H1 (cell line): Measurements from ENCODE around the gene KRT32. TPM values are rescaled to one million over a fixed set of nuclear protein-coding genes. Genes with fewer than 3 reads are reported as not detected.

Source experiments
- CTCF ChIA-PET: fragments of 300-600 bp; sonication (Branson Sonifier 250); formaldehyde crosslinking; loops from one replicate; lab custom pipeline; 2021; ENCODE audit not compliant: partially characterized antibody; lab: Charles Lee
- POLR2A ChIA-PET: fragments of 300-600 bp; sonication (Branson Sonifier 250); formaldehyde crosslinking; loops from one replicate; lab custom pipeline; 2021; ENCODE audit warnings: inconsistent platforms; ENCODE audit not compliant: partially characterized antibody; lab: Charles Lee
- DNase-seq, 2 experiments: peaks; one replicate each; pipeline versions ENCODE4 v3.0.0 to v3.0.0-alpha.2; 2010 to 2022; ENCODE audit warnings: low spot score in 2 of 2, low read depth in 1 of 2, mixed read lengths in 1 of 2
- FAIRE-seq: peaks from 2 replicates; lab custom pipeline; 2011; peaks lifted over from hg19 to GRCh38; lab: Jason Lieb, UNC
- H2AFZ ChIP-seq: 2 replicates; pipeline ENCODE4 v1.8.1; 2012; ENCODE audit warnings: low read length, inconsistent platforms
- H2AK5ac ChIP-seq: 2 replicates; pipeline ENCODE4 v1.6.1; 2013; ENCODE audit warnings: low read depth, low read length
- H2BK120ac ChIP-seq: replicated peaks from 2 replicates; pipeline ENCODE3; 2013; ENCODE audit warnings: low read depth, low read length, inconsistent platforms
- H2BK12ac ChIP-seq: 2 replicates; pipeline ENCODE4 v1.6.1; 2013; ENCODE audit warnings: low read depth, low read length
- H2BK15ac ChIP-seq: 2 replicates; pipeline ENCODE4 v1.6.1; 2013; ENCODE audit warnings: low read length
- H2BK20ac ChIP-seq: 2 replicates; pipeline ENCODE4 v1.6.1; 2013; ENCODE audit warnings: low read length
- H2BK5ac ChIP-seq: 2 replicates; pipeline ENCODE4 v1.6.1; 2013; ENCODE audit warnings: low read depth, low read length
- H3K14ac ChIP-seq: 2 replicates; pipeline ENCODE4 v1.6.1; 2013; ENCODE audit warnings: inconsistent platforms; ENCODE audit not compliant: insufficient read length
- H3K18ac ChIP-seq: 2 replicates; pipeline ENCODE4 v1.6.1; 2013; ENCODE audit warnings: low read length; ENCODE audit errors: extremely low read depth
- H3K23ac ChIP-seq: 2 replicates; pipeline ENCODE4 v1.6.1; 2013; ENCODE audit warnings: inconsistent platforms; ENCODE audit not compliant: insufficient read length
- H3K23me2 ChIP-seq: 2 replicates; pipeline ENCODE4 v1.6.1; 2013; ENCODE audit warnings: low read depth, low read length
- H3K27ac ChIP-seq: 2 replicates; pipeline ENCODE4 v1.6.1; 2011; ENCODE audit warnings: low read depth, low read length, inconsistent platforms
- H3K27me3 ChIP-seq, 4 experiments: replicated peaks in 1 of 4; 1 replicate in 1 of 4; 2 replicates in 3 of 4; pipeline versions ENCODE4 v1.6.1 to v1.8.1; 2011 to 2013; ENCODE audit warnings: low read length in 3 of 4, mild to moderate bottlenecking in 3 of 4, inconsistent platforms in 2 of 4, mixed read lengths in 2 of 4, moderate library complexity in 1 of 4; ENCODE audit not compliant: control insufficient read depth in 3 of 4, insufficient read depth in 3 of 4; ENCODE audit errors: extremely low read depth in 1 of 4
- H3K36me3 ChIP-seq, 4 experiments: 2 replicates each; pipeline versions ENCODE4 v1.6.1 to v1.8.1; 2011 to 2013; ENCODE audit warnings: mild to moderate bottlenecking in 4 of 4, low read length in 3 of 4, moderate library complexity in 2 of 4, control low read depth in 1 of 4, inconsistent platforms in 1 of 4; ENCODE audit not compliant: insufficient read depth in 4 of 4, control insufficient read depth in 2 of 4
- H3K4ac ChIP-seq: replicated peaks from 2 replicates; pipeline ENCODE3; 2013; ENCODE audit warnings: low read length, low read depth, mixed read lengths, inconsistent platforms; ENCODE audit not compliant: insufficient read length
- H3K4me1 ChIP-seq, 4 experiments: replicated peaks in 1 of 4; 1 replicate in 1 of 4; 2 replicates in 3 of 4; pipeline versions ENCODE4 v1.6.1 to v1.8.1; 2011 to 2013; ENCODE audit warnings: low read length in 3 of 4, inconsistent platforms in 2 of 4, mixed read lengths in 1 of 4; ENCODE audit not compliant: insufficient read depth in 4 of 4, control insufficient read depth in 3 of 4
- H3K4me2 ChIP-seq, 2 experiments: 2 replicates each; pipeline versions ENCODE4 v1.6.1 to v1.8.1; 2011 to 2013; ENCODE audit warnings: low read depth in 2 of 2, low read length in 2 of 2, control low read depth in 1 of 2, inconsistent platforms in 1 of 2, mild to moderate bottlenecking in 1 of 2; ENCODE audit not compliant: insufficient read depth in 1 of 2
- H3K4me3 ChIP-seq, 4 experiments: fragments of 200-600, 300-600 bp in 1 of 4; sonication (generic), shearing (Covaris generic), sonication (Bioruptor Twin) in 1 of 4; 2 replicates each; pipeline versions ENCODE4 v1.5.1 to v1.8.1; 2011 to 2016; ENCODE audit warnings: low read length in 4 of 4, low read depth in 3 of 4, control low read depth in 2 of 4, inconsistent platforms in 2 of 4, mild to moderate bottlenecking in 2 of 4, mixed read lengths in 1 of 4, moderate library complexity in 1 of 4; ENCODE audit not compliant: insufficient read depth in 2 of 4; ENCODE audit errors: extremely low read depth in 1 of 4
- H3K56ac ChIP-seq: replicated peaks from 2 replicates; pipeline ENCODE3; 2013; ENCODE audit warnings: low read depth, mild to moderate bottlenecking, mixed read lengths, low read length, inconsistent platforms; ENCODE audit not compliant: insufficient read length
- H3K79me1 ChIP-seq: 2 replicates; pipeline ENCODE4 v1.6.1; 2013; ENCODE audit warnings: low read depth, low read length, control low read depth
- H3K79me2 ChIP-seq, 2 experiments: 2 replicates each; pipeline versions ENCODE4 v1.6.1 to v1.8.1; 2012 to 2013; ENCODE audit warnings: low read length in 2 of 2, mild to moderate bottlenecking in 2 of 2, inconsistent platforms in 1 of 2; ENCODE audit not compliant: insufficient read depth in 2 of 2, control insufficient read depth in 1 of 2
- H3K9ac ChIP-seq, 4 experiments: replicated peaks in 1 of 4; 1 replicate in 1 of 4; 2 replicates in 3 of 4; pipeline versions ENCODE4 v1.6.1 to v1.8.1; 2011 to 2013; ENCODE audit warnings: low read depth in 3 of 4, low read length in 3 of 4, control low read depth in 2 of 4, mild to moderate bottlenecking in 2 of 4, moderate library complexity in 2 of 4, inconsistent platforms in 1 of 4; ENCODE audit errors: extremely low read depth in 1 of 4
- H3K9me3 ChIP-seq, 2 experiments: 2 replicates each; pipeline versions ENCODE4 v1.6.1 to v1.8.1; 2012 to 2013; ENCODE audit warnings: mild to moderate bottlenecking in 2 of 2, moderate library complexity in 2 of 2, control low read depth in 1 of 2, inconsistent platforms in 1 of 2, low read depth in 1 of 2, low read length in 1 of 2, mixed read lengths in 1 of 2; ENCODE audit not compliant: insufficient read depth in 2 of 2
- H4K20me1 ChIP-seq, 2 experiments: replicated peaks in 1 of 2; 2 replicates each; pipeline versions ENCODE3 to v1.8.1; 2011 to 2013; ENCODE audit warnings: inconsistent platforms in 2 of 2, low read length in 2 of 2, mild to moderate bottlenecking in 1 of 2; ENCODE audit not compliant: insufficient read depth in 2 of 2, control insufficient read depth in 1 of 2
- H4K5ac ChIP-seq: 2 replicates; pipeline ENCODE4 v1.6.1; 2013; ENCODE audit warnings: low read length, low read depth, mixed read lengths, inconsistent platforms; ENCODE audit not compliant: insufficient read length
- H4K8ac ChIP-seq: 2 replicates; pipeline ENCODE4 v1.8.0; 2013; ENCODE audit warnings: mild to moderate bottlenecking, moderate library complexity, low read length, inconsistent platforms; ENCODE audit not compliant: insufficient read depth; ENCODE audit errors: extremely low read depth
- H4K91ac ChIP-seq: replicated peaks from 2 replicates; pipeline ENCODE3; 2013; ENCODE audit warnings: low read length, mixed read lengths, inconsistent platforms; ENCODE audit not compliant: insufficient read length
- MAFK ChIP-seq: IDR thresholded peaks from 2 replicates; pipeline ENCODE4 v1.6.1; 2012; ENCODE audit warnings: low read depth, mild to moderate bottlenecking, improper control_type of control experiment, low read length
- SIX5 ChIP-seq: IDR thresholded peaks from 2 replicates; pipeline ENCODE4 v1.6.1; 2011; ENCODE audit warnings: mild to moderate bottlenecking, low read depth, low read length
- SP2 ChIP-seq: IDR thresholded peaks from 2 replicates; pipeline ENCODE4 v1.6.1; 2012; ENCODE audit warnings: mild to moderate bottlenecking, low read length, inconsistent platforms
- TAF1 ChIP-seq: IDR thresholded peaks from 2 replicates; pipeline ENCODE4 v1.6.1; 2011; ENCODE audit warnings: mild to moderate bottlenecking, low read depth, low read length
- WGBS, 2 experiments: shearing (Covaris generic) in 1 of 2; methylation state at CpG; one replicate each; pipeline versions ENCODE4 v1.1.6 to v1.1.7; 2013 to 2015; ENCODE audit warnings: low lambda C conversion rate in 2 of 2, mixed read lengths in 2 of 2, inconsistent platforms in 1 of 2, low coverage in 1 of 2, missing lambda C conversion rate in 1 of 2; ENCODE audit not compliant: insufficient replicate concordance in 2 of 2, insufficient coverage in 1 of 2, insufficient read length in 1 of 2; ENCODE audit errors: extremely low coverage in 1 of 2, missing lambda C conversion rate in 1 of 2; 5-methylcytosine and 5-hydroxymethylcytosine counted together
- polyA plus RNA-seq, 7 experiments: library from polyadenylated mRNA; depleted of rRNA in 3 of 7; stranded (reverse) in 5 of 7; unstranded in 2 of 7; fragments of >200 nt in 5 of 7; fragments of 200-250 nt in 2 of 7; gene quantifications; 1 replicate in 5 of 7; 2 replicates in 1 of 7; 4 replicates in 1 of 7; pipeline versions ENCODE4 v1.2.1 to v1.2.3, GENCODE V29; 2011 to 2013; ENCODE audit warnings: missing spikeins in 2 of 7, mixed read lengths in 2 of 7
- total RNA-seq: library from RNA; stranded (reverse); fragmentation: NEBNext Ultra II Directional; extraction: Animal tissue kit (Norgen Biotek cat#: 25700); gene quantifications from 2 replicates; pipeline ENCODE4 v1.2.1, GENCODE V29; 2021

The KRT32 gene
- total and polyA plus RNA-seq, 2 of the 8 experiments (the other 6 are each of a cell fraction or from before 2014, with no cell fraction given): not detected

- Histone ChIP-seq H3K27ac (no peak overlapping the region), H4K20me1 (no peaks in the 10 kb centered on the region), H2AFZ (no peak overlapping the region), H3K27me3 (peaks cover 0 to 3% (median 0%) of the 10 kb centered on the region in 4 experiments; a peak in 2 of 7 replicates), H2AK5ac (no peak overlapping the region), H3K36me3 (no peaks in the 10 kb centered on the region), H3K56ac (no peak overlapping the region), H3K9ac (no peak overlapping the region), H2BK15ac (no peak overlapping the region), H3K79me1 (no peaks in the 10 kb centered on the region)
- FAIRE-seq: no peak
- 87% methylated on average over 6 of the region's 6 CpGs; no CpG with 5 or more reads in 1 of the 2 experiments for WGBS, 2 experiments
- CTCF ChIA-PET: interaction anchor here (0.6 to 33.9 kb wide), 13 partner anchors 10 to 629 kb away, joined by 3 to 427 read pairs (median 3); partner anchors contain the start of genes KRT13 and KRT35
- TF ChIP-seq TAF1 (no peak), SP2 (no peak), SIX5 (no peak), MAFK (no peak)
- TF ChIP-seq, all 59 proteins: peak for 0
- Histone ChIP-seq H3K4me3 (no peak overlapping the region), H2BK20ac (no peak overlapping the region), H3K23me2 (no peaks in the 10 kb centered on the region), H2BK5ac (no peak overlapping the region), H3K4me2 (no peak overlapping the region), H4K5ac (no peak overlapping the region), H2BK12ac (no peak overlapping the region), H2BK120ac (no peak overlapping the region), H3K4me1 (peaks cover 0 to 3% (median 0%) of the 10 kb centered on the region in 4 experiments; a peak in 3 of 7 replicates), H3K9me3 (no peaks in the 10 kb centered on the region), H4K91ac (no peak overlapping the region), H3K14ac (no peak overlapping the region), H3K18ac (no peak overlapping the region), H3K4ac (no peak overlapping the region), H3K23ac (no peak overlapping the region), H4K8ac (no peak overlapping the region), H3K79me2 (no peaks in the 10 kb centered on the region)
- DNase-seq: no peak
- POLR2A ChIA-PET: interaction anchor here (0.8 kb wide), 1 partner anchor 35 kb away, joined by 3 read pairs; no protein-coding TSS in a partner anchor
These were observed 25.2 kb upstream of the KRT32 start for GRCh38 chr17:41492351-41492750.
